ENCODE measurements around the gene TRIM9.

The TRIM9 gene

GRCh38 chr14:50936882-50937281 lies 158.0 kb downstream of the TRIM9 start:
- Histone ChIP-seq H3K4me1 (ENCODE audit: control insufficient read depth, insufficient read depth, low read length) (no peaks in the 10 kb centered on the region), H3K27ac (ENCODE audit: low read length) (no peak overlapping the region), H3K36me3 (ENCODE audit: control insufficient read depth in 2 of 2, insufficient read depth in 2 of 2, low read length in 2 of 2) (peaks cover 0 to 14% of the 10 kb centered on the region in 2 donors), H3K9ac (ENCODE audit: low read length in 2 of 2) (no peak overlapping the region), H3K9me3 (ENCODE audit: control insufficient read depth in 2 of 2, low read length in 2 of 2) (no peaks in the 10 kb centered on the region), H3K27me3 (ENCODE audit: control insufficient read depth in 1 of 2, insufficient read depth in 2 of 2, low read length in 2 of 2) (no peaks in the 10 kb centered on the region), H3K4me3 (ENCODE audit: low read length in 2 of 2) (no peak overlapping the region)

- Histone ChIP-seq H3K9me3 (ENCODE audit: control insufficient read depth in 2 of 2, low read length in 2 of 2) (no peaks in the 10 kb centered on the region), H3K36me3 (ENCODE audit: control insufficient read depth in 2 of 2, insufficient read depth in 2 of 2, low read length in 2 of 2) (peaks cover 0 to 17% of the 10 kb centered on the region in 2 donors), H3K4me1 (ENCODE audit: control insufficient read depth, insufficient read depth, low read length) (no peaks in the 10 kb centered on the region), H3K27ac (ENCODE audit: low read length) (no peak overlapping the region), H3K27me3 (ENCODE audit: control insufficient read depth in 1 of 2, insufficient read depth in 2 of 2, low read length in 2 of 2) (no peaks in the 10 kb centered on the region), H3K9ac (ENCODE audit: low read length in 2 of 2) (no peak overlapping the region), H3K4me3 (ENCODE audit: low read length in 2 of 2) (no peak overlapping the region)
These were observed 158.9 kb downstream of the TRIM9 start for GRCh38 chr14:50936016-50936340.

GRCh38 chr14:50935126-50936015 lies 159.5 kb downstream of the TRIM9 start:
- no peak overlapping the region for H3K27ac ChIP-seq (ENCODE audit: low read length)
- H3K4me3 ChIP-seq (ENCODE audit: low read length in 2 of 2), result no peak overlapping the region
- no peaks in the 10 kb centered on the region for H3K27me3 ChIP-seq (ENCODE audit: control insufficient read depth in 1 of 2, insufficient read depth in 2 of 2, low read length in 2 of 2)
- H3K4me1 ChIP-seq (ENCODE audit: control insufficient read depth, insufficient read depth, low read length), result no peaks in the 10 kb centered on the region
- peaks cover 0 to 14% of the 10 kb centered on the region in 2 donors for H3K36me3 ChIP-seq (ENCODE audit: control insufficient read depth in 2 of 2, insufficient read depth in 2 of 2, low read length in 2 of 2)
- no peak overlapping the region for H3K9ac ChIP-seq (ENCODE audit: low read length in 2 of 2)
- no peaks in the 10 kb centered on the region for H3K9me3 ChIP-seq (ENCODE audit: control insufficient read depth in 2 of 2, low read length in 2 of 2)

- Histone ChIP-seq H3K9me3 (ENCODE audit: control insufficient read depth in 2 of 2, low read length in 2 of 2) (no peaks in the 10 kb centered on the region), H3K36me3 (ENCODE audit: control insufficient read depth in 2 of 2, insufficient read depth in 2 of 2, low read length in 2 of 2) (peaks cover 0 to 20% of the 10 kb centered on the region in 2 donors), H3K27me3 (ENCODE audit: control insufficient read depth in 1 of 2, insufficient read depth in 2 of 2, low read length in 2 of 2) (no peaks in the 10 kb centered on the region), H3K9ac (ENCODE audit: low read length in 2 of 2) (no peak overlapping the region), H3K27ac (ENCODE audit: low read length) (no peak overlapping the region), H3K4me3 (ENCODE audit: low read length in 2 of 2) (no peak overlapping the region), H3K4me1 (ENCODE audit: control insufficient read depth, insufficient read depth, low read length) (peaks cover under 1% of the 10 kb centered on the region)
These were observed 162.1 kb downstream of the TRIM9 start for GRCh38 chr14:50932592-50933495.

- Histone ChIP-seq H3K27ac (ENCODE audit: low read length) (no peak overlapping the region), H3K27me3 (ENCODE audit: control insufficient read depth in 1 of 2, insufficient read depth in 2 of 2, low read length in 2 of 2) (no peaks in the 10 kb centered on the region), H3K4me3 (ENCODE audit: low read length in 2 of 2) (no peak overlapping the region), H3K36me3 (ENCODE audit: control insufficient read depth in 2 of 2, insufficient read depth in 2 of 2, low read length in 2 of 2) (peaks cover 0 to 22% of the 10 kb centered on the region in 2 donors), H3K4me1 (ENCODE audit: control insufficient read depth, insufficient read depth, low read length) (peaks cover 2% of the 10 kb centered on the region), H3K9me3 (ENCODE audit: control insufficient read depth in 2 of 2, low read length in 2 of 2) (no peaks in the 10 kb centered on the region), H3K9ac (ENCODE audit: low read length in 2 of 2) (no peak overlapping the region)
These were observed 162.7 kb downstream of the TRIM9 start for GRCh38 chr14:50932156-50932555.

GRCh38 chr14:50931559-50931958 lies 163.3 kb downstream of the TRIM9 start:
- Histone ChIP-seq H3K4me1 (ENCODE audit: control insufficient read depth, insufficient read depth, low read length) (peaks cover 2% of the 10 kb centered on the region), H3K4me3 (ENCODE audit: low read length in 2 of 2) (no peak overlapping the region), H3K27ac (ENCODE audit: low read length) (no peak overlapping the region), H3K36me3 (ENCODE audit: control insufficient read depth in 2 of 2, insufficient read depth in 2 of 2, low read length in 2 of 2) (peaks cover 0 to 25% of the 10 kb centered on the region in 2 donors), H3K9ac (ENCODE audit: low read length in 2 of 2) (no peak overlapping the region), H3K27me3 (ENCODE audit: control insufficient read depth in 1 of 2, insufficient read depth in 2 of 2, low read length in 2 of 2) (no peaks in the 10 kb centered on the region), H3K9me3 (ENCODE audit: control insufficient read depth in 2 of 2, low read length in 2 of 2) (no peaks in the 10 kb centered on the region)

GRCh38 chr14:50929506-50929905 lies 165.4 kb downstream of the TRIM9 start:
- H3K36me3 ChIP-seq (ENCODE audit: control insufficient read depth in 2 of 2, insufficient read depth in 2 of 2, low read length in 2 of 2), result peaks cover 0 to 24% of the 10 kb centered on the region in 2 donors

GRCh38 chr14:50928002-50928635 lies 166.8 kb downstream of the TRIM9 start:
- H3K27ac ChIP-seq (ENCODE audit: low read length), result no peak overlapping the region

More at GRCh38 chr14:50929506-50929905, 165.4 kb downstream of the TRIM9 start:
- Histone ChIP-seq H3K9me3 (ENCODE audit: control insufficient read depth in 2 of 2, low read length in 2 of 2) (no peaks in the 10 kb centered on the region), H3K9ac (ENCODE audit: low read length in 2 of 2) (no peak overlapping the region), H3K4me3 (ENCODE audit: low read length in 2 of 2) (no peak overlapping the region), H3K27ac (ENCODE audit: low read length) (no peak overlapping the region), H3K4me1 (ENCODE audit: control insufficient read depth, insufficient read depth, low read length) (peaks cover 2% of the 10 kb centered on the region), H3K27me3 (ENCODE audit: control insufficient read depth in 1 of 2, insufficient read depth in 2 of 2, low read length in 2 of 2) (no peaks in the 10 kb centered on the region)

GRCh38 chr14:50926851-50927386 lies 168.0 kb downstream of the TRIM9 start:
- Histone ChIP-seq H3K4me1 (ENCODE audit: control insufficient read depth, insufficient read depth, low read length) (peaks cover 2% of the 10 kb centered on the region), H3K36me3 (ENCODE audit: control insufficient read depth in 2 of 2, insufficient read depth in 2 of 2, low read length in 2 of 2) (peaks cover 0 to 25% of the 10 kb centered on the region in 2 donors), H3K4me3 (ENCODE audit: low read length in 2 of 2) (no peak overlapping the region), H3K27me3 (ENCODE audit: control insufficient read depth in 1 of 2, insufficient read depth in 2 of 2, low read length in 2 of 2) (no peaks in the 10 kb centered on the region), H3K9me3 (ENCODE audit: control insufficient read depth in 2 of 2, low read length in 2 of 2) (no peaks in the 10 kb centered on the region), H3K9ac (ENCODE audit: low read length in 2 of 2) (no peak overlapping the region), H3K27ac (ENCODE audit: low read length) (no peak overlapping the region)

More at GRCh38 chr14:50928002-50928635, 166.8 kb downstream of the TRIM9 start:
- Histone ChIP-seq H3K9ac (ENCODE audit: low read length in 2 of 2) (no peak overlapping the region), H3K9me3 (ENCODE audit: control insufficient read depth in 2 of 2, low read length in 2 of 2) (no peaks in the 10 kb centered on the region), H3K4me1 (ENCODE audit: control insufficient read depth, insufficient read depth, low read length) (peaks cover 2% of the 10 kb centered on the region), H3K27me3 (ENCODE audit: control insufficient read depth in 1 of 2, insufficient read depth in 2 of 2, low read length in 2 of 2) (no peaks in the 10 kb centered on the region), H3K4me3 (ENCODE audit: low read length in 2 of 2) (no peak overlapping the region), H3K36me3 (ENCODE audit: control insufficient read depth in 2 of 2, insufficient read depth in 2 of 2, low read length in 2 of 2) (peaks cover 0 to 26% of the 10 kb centered on the region in 2 donors)
